Renal cortical epithelial cell (primary cell): ENCODE data around the gene LY6G6C. TPM values are rescaled to one million over a fixed set of nuclear protein-coding genes. Genes with fewer than 3 reads are reported as not detected.
"Not testable (repeated sequence)": the region's sequence is repeated elsewhere in the genome, so short reads cannot be mapped to it uniquely, and the experiment has no call there.

Source experiments
- DNase-seq: peaks from one replicate; pipeline ENCODE4 v3.0.0-alpha.2; 2011; ENCODE audit warnings: low read depth
- total RNA-seq: library from RNA; depleted of rRNA; stranded (reverse); fragments of >200 nt; gene quantifications from 2 replicates; pipeline ENCODE4 v1.2.3, GENCODE V29; 2014

Gene LY6G6C
- total RNA-seq, 1 donor from 2014 or later: not detected

- no peak for DNase-seq
Measured at GRCh38 chr6:31727034-31727716, 5.6 kb upstream of the LY6G6C start.

GRCh38 chr6:31725502-31726350 is 4.2 kb upstream of the LY6G6C start:
- DNase-seq: no peak

- DNase-seq: no peak
Measured at GRCh38 chr6:31723980-31724691, 2.6 kb upstream of the LY6G6C start.

GRCh38 chr6:31723245-31723979 is 1.9 kb upstream of the LY6G6C start, which contains the start of gene MPIG6B:
Gene MPIG6B, plus strand, starts transcription at chr6:31723373. Its CDS starts 11 bp downstream, at chr6:31723384.
- no peak for DNase-seq

GRCh38 chr6:31722173-31722572 is 627 bp upstream of the LY6G6C start:
- DNase-seq: no peak

DNA sequence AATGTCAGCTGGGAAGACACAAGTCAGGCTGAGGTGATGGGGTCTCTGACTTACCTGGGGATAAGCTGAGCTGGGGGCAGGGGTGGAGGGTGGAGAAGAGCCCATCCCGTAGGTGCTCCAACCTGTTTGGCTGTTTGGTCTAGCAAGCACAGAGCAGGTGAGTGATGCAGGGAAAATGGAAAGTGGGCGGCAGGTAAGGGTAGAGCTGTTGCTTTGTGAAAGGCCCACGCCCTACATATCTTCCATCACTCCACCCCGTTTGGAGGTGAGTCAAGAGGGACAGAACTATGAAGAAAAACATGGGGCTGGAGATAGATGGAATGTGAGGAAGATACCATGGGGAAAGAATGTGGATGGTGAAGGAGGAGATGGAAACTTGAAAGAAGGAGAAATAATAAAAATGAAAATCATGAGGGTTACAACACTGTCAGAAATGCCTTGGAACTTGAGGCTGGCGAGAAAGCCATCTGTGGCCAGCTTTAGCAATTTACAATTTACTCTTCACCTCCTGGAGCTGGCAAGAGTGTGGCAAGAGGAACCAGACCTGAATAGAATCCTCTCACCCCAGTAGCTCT is 1.3 kb downstream of the LY6G6C start:
- no peak for DNase-seq

- no peak for DNase-seq
Measured at GRCh38 chr6:31719001-31719400, 2.5 kb downstream of the LY6G6C start.

- DNase-seq: no peak
Measured at GRCh38 chr6:31718265-31718664, 3.3 kb downstream of the LY6G6C start.

DNA sequence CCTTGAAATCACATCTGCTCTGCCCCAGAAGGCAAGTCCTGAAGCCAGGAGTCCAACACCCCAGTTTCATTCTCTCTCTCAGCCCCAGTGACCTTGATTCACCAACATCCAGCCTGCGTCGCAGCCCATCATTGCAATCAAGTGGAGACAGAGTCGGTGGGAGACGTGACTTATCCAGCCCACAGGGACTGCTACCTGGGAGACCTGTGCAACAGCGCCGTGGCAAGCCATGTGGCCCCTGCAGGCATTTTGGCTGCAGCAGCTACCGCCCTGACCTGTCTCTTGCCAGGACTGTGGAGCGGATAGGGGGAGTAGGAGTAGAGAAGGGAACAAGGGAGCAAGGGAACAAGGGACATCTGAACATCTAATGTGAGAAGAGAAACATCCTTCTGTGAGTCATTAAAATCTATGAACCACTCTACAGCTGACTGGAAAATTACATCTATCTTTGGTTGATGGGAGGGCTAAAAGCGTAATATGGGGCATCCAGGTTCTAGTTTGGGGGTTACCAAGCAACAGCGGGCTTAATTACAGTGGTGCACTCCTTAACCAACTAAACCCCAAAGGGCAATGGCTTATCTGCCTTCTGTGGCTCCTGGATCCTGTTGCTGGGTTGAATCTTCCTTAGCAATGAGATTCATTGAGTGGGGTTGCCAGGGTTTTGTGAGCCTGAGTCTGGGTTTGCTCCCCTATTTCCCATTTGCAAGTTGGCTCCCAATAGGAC is 3.9 kb downstream of the LY6G6C start:
- DNase-seq: no peak

GRCh38 chr6:31715022-31715958 is 6.3 kb downstream of the LY6G6C start, which contains the start of gene LY6G6D:
Gene LY6G6D, plus strand, starts transcription at chr6:31715348. Its CDS starts 8 bp downstream, at chr6:31715356.
- DNase-seq: no peak

GRCh38 chr6:31713991-31714684 is 7.4 kb downstream of the LY6G6C start:
- DNase-seq: no peak

- DNase-seq: no peak
Measured at GRCh38 chr6:31713465-31713864, 8.1 kb downstream of the LY6G6C start.

GRCh38 chr6:31712296-31712695 is 9.2 kb downstream of the LY6G6C start:
- no peak for DNase-seq

DNA sequence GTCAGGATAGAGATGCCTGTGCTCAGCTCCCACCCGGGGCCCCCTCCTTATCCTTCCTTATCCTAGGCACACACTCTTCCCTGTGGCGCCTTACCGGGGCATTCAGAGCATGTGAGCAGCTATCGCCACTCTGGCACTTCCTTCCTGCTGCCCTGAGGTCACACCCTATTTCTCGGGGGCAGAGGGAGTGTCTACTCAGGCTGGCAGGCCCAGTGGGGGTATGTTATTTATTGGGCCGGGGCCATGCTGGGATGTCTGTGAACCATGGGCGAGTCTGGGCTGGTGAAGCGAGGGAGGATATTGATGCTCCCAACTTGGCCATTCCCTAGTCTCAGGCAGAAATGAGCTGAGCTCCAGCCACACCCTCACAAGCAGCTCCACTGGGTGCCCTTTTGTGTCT is 10.3 kb downstream of the LY6G6C start:
- no peak for DNase-seq

- DNase-seq: no peak
Measured at GRCh38 chr6:31710523-31711219, 10.9 kb downstream of the LY6G6C start.

DNA sequence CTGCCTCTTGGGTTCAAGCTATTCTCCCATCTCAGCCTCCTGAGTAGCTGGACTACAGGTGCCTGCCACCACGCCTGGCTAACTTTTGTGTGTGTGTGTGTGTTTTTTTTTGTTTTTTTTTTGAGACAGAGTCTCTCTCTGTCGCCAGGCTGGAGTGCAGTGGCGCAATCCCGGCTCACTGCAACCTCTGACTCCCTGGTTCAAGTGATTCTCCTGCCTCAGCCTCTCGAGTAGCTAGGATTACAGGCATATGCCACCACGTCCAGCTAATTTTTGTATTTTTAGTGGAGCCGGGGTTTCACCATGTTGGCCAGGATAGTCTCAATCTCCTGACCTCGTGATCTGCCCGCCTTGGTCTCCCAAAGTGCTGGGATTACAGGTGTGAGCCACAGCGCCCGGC is 12.4 kb downstream of the LY6G6C start:
- not testable (repeated sequence) for DNase-seq

DNA sequence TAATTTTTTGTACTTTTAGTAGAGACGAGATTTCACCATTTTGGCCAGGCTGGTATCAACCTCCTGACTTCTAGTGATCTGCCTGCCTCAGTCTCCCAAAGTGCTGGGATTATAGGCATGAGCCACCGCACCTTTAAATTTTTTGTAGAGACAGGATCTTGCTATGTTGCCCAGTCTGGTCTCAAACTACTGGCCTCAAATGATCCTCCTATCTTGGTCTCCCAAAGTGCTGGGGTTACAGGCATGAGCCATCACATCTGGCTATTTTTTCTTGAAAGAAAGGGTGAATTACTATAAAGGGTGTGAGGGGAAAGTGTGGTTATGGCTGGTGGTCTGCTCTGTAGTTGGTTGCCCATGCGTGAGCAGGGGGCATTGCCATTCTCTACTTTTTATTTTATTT is 13.3 kb downstream of the LY6G6C start:
- DNase-seq: no peak

DNA sequence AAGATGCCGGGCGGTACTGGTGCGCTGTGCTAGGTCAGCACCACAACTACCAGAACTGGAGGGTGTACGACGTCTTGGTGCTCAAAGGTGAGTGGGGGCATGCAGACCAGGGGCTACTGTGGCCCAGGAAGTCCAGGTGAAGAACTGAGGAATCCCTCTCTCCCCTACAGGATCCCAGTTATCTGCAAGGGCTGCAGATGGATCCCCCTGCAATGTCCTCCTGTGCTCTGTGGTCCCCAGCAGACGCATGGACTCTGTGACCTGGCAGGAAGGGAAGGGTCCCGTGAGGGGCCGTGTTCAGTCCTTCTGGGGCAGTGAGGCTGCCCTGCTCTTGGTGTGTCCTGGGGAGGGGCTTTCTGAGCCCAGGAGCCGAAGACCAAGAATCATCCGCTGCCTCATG is 13.8 kb downstream of the LY6G6C start:
- no peak for DNase-seq
